ENCODE results near the gene SEMA6A.

Gene SEMA6A

GRCh38 chr5:116437922-116438578 lies 136.6 kb downstream of the SEMA6A start:
- DNase-seq (ENCODE audit: low spot score) = no peak

- DNase-seq (ENCODE audit: low spot score) = no peak
Measured at GRCh38 chr5:116437351-116437705, 137.3 kb downstream of the SEMA6A start.

GRCh38 chr5:116436674-116437350 lies 137.8 kb downstream of the SEMA6A start:
- no peak for DNase-seq (ENCODE audit: low spot score)

GRCh38 chr5:116428966-116429365 lies 145.7 kb downstream of the SEMA6A start:
- no peak for DNase-seq (ENCODE audit: low spot score)

- no peak for DNase-seq (ENCODE audit: low spot score)
Measured at GRCh38 chr5:116428413-116428812, 146.2 kb downstream of the SEMA6A start.

GRCh38 chr5:116424951-116425350 lies 149.7 kb downstream of the SEMA6A start:
- no peak for DNase-seq (ENCODE audit: low spot score)

GRCh38 chr5:116424258-116424615 lies 150.4 kb downstream of the SEMA6A start:
- no peak for DNase-seq (ENCODE audit: low spot score)

GRCh38 chr5:116423587-116424257 lies 150.9 kb downstream of the SEMA6A start:
- DNase-seq (ENCODE audit: low spot score) = no peak

GRCh38 chr5:116423141-116423540 lies 151.5 kb downstream of the SEMA6A start:
- DNase-seq (ENCODE audit: low spot score) = no peak

GRCh38 chr5:116421080-116421629 lies 153.5 kb downstream of the SEMA6A start:
- DNase-seq (ENCODE audit: low spot score) = no peak

GRCh38 chr5:116420540-116420939 lies 154.1 kb downstream of the SEMA6A start:
- DNase-seq (ENCODE audit: low spot score) = no peak

GRCh38 chr5:116419258-116419657 lies 155.4 kb downstream of the SEMA6A start:
- no peak for DNase-seq (ENCODE audit: low spot score)

- no peak for DNase-seq (ENCODE audit: low spot score)
Measured at GRCh38 chr5:116418774-116419173, 155.8 kb downstream of the SEMA6A start.

GRCh38 chr5:116418016-116418415 lies 156.6 kb downstream of the SEMA6A start:
- no peak for DNase-seq (ENCODE audit: low spot score)

GRCh38 chr5:116415989-116416388 lies 158.6 kb downstream of the SEMA6A start:
- no peak for DNase-seq (ENCODE audit: low spot score)

GRCh38 chr5:116415182-116415581 lies 159.4 kb downstream of the SEMA6A start:
- no peak for DNase-seq (ENCODE audit: low spot score)

GRCh38 chr5:116411101-116411571 lies 163.5 kb downstream of the SEMA6A start:
- DNase-seq (ENCODE audit: low spot score) = no peak

- no peak for DNase-seq (ENCODE audit: low spot score)
Measured at GRCh38 chr5:116410336-116410890, 164.2 kb downstream of the SEMA6A start.

- DNase-seq (ENCODE audit: low spot score) = no peak
Measured at GRCh38 chr5:116409591-116410296, 164.9 kb downstream of the SEMA6A start.

GRCh38 chr5:116406306-116407041 lies 168.1 kb downstream of the SEMA6A start:
- DNase-seq (ENCODE audit: low spot score) = no peak

- no peak for DNase-seq (ENCODE audit: low spot score)
Measured at GRCh38 chr5:116404792-116405191, 169.8 kb downstream of the SEMA6A start.
